Fibroblast of the conjunctiva (primary cell): ENCODE measurements around the gene CEACAM1.
"Not testable (repeated sequence)": the region's sequence is repeated elsewhere in the genome, so short reads cannot be mapped to it uniquely, and the experiment has no call there.

Experiments used
- DNase-seq: peaks from one replicate; pipeline ENCODE4 v3.0.0-alpha.2; 2010; ENCODE audit warnings: low read depth

CEACAM1 gene

GRCh38 chr19:42548552-42548951 is 20.3 kb upstream of the CEACAM1 start:
- DNase-seq = no peak

GRCh38 chr19:42547929-42548328 is 19.6 kb upstream of the CEACAM1 start:
- DNase-seq = no peak

DNA sequence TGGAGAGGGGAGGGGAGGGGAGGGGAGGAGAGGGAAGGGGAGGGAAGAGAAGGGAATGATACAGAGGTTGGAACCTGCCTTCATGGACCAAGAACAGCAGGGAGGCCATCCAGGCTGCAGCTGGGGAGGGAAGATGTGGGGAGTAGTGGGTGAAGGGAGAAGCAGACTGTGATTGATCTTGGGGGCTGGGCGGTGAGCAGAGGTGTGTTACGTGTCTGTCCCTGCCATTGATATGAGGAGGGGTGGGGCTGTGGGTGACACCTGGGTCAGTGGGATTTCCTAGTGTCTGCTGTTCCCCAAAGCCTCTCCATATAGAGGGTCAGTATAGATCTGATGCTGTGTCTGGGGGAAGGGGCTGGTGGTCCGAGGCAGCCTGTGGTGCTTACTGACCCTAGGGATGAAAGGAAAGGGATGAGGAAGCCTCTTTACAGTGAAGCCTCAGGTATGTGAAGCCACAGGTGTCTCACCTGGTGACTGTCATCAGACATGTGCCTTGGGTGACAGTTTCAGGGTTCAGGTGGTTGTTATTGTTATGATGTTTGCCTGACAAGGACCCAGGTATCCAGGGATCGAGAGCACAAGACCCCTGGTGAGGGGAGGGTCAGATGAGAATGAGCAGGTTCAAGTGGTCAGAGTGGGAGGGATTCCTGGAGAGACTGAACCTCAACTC is 18.7 kb upstream of the CEACAM1 start:
- DNase-seq = no peak

DNA sequence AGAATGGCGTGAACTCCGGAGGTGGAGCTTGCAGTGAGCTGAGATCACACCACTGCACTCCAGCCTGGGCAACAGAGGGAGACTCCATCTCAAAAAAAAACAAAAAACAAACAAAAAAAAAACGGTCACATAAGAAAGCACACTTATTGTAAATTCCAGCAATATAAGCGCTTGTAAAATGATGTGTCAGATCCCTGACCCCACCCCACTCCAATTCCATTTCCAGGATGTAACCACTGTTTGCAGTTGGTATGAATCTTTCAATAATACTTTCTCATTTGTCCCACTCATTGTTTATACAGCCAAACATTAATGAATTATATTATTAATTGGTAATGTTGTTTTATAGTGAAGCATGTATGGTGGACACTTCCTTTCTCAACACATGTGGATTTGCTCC is 15.9 kb upstream of the CEACAM1 start:
- DNase-seq = no peak

DNA sequence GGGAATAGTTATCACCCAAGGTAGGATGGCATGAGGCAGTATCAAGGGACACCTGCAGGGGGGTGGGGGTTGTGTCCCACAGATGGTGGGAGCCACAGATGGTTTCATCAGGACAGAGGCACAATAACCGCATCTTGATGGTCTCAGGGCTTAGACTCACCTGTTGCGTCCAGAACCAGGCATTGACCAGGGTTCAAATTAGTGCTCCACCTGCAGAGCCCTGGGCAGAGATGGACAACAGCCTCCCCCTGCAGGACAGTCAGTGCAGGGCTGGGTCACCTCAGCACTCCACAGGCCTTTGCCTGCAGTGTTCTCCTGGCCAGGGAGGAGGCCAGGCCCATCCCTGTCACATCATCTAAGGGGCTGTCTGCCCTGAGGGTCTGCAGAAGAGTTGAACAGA is 14.5 kb upstream of the CEACAM1 start:
- DNase-seq = no peak

GRCh38 chr19:42540071-42540553 is 11.8 kb upstream of the CEACAM1 start:
- DNase-seq = no peak

DNA sequence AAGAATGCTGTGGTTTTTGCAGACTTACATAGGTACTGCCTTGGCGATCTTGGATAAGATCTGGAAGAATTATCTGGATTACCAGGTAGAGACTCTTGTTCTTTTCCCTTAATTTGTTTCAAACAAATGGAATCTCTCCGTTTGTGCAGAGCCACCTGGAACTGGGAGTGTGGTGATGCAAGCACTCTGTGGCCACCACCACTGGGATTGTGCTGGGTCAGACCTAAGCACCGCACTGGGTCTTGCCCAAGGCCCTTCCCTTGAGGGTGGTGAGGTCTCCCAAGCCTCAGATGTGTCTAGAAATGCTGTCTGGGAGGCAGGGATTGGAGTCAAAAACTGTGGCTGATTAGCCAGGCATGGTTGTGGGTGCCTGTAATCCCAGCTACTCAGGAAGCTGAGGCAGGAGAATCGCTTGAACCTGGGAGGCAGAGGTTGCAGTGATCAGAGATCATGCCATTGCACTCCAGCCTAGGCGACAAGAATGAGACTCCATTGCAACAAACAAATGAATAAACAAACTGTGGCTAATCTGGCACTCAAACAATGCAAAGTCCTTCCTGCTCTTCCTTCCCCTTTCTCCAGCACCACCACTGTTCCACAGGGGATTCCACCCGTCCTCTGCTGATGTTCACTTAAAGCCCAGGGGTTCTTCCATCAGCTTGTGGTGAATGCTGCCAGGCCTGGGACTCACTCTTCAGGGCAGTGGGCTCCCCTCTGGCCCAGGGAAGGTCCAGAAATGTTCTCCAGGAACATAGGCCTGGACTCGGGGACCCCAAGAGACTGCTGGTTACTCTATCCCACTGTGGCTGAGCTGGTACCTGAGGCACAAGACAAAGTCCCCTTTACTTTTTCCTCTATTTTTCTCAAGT is 10.8 kb upstream of the CEACAM1 start:
- no peak for DNase-seq

- not testable (repeated sequence) for DNase-seq
Observed at GRCh38 chr19:42535276-42535675, 7.0 kb upstream of the CEACAM1 start.

GRCh38 chr19:42534391-42534790 is 6.1 kb upstream of the CEACAM1 start:
- no peak for DNase-seq

- no peak for DNase-seq
Observed at GRCh38 chr19:42532891-42533290, 4.6 kb upstream of the CEACAM1 start.

DNA sequence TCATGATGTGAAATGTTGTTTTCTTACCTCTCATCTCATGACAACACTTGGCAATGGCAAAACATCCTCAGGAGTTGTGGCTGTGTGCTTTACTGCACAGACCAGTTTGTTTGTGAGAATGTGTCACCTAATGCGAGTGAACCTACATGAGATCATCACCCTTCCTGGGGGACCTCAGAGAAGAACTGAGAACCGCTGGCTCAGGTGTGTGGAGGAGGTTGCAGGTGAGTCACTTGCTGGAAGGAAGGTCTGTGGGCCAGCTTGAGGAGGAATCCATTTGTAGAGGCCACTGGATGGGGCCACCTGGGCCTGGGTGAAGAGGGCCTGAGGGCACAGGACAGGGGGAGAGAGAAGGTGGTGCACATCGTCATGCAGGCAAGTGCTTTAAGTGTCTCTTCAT is 3.0 kb upstream of the CEACAM1 start:
- no peak for DNase-seq

DNA sequence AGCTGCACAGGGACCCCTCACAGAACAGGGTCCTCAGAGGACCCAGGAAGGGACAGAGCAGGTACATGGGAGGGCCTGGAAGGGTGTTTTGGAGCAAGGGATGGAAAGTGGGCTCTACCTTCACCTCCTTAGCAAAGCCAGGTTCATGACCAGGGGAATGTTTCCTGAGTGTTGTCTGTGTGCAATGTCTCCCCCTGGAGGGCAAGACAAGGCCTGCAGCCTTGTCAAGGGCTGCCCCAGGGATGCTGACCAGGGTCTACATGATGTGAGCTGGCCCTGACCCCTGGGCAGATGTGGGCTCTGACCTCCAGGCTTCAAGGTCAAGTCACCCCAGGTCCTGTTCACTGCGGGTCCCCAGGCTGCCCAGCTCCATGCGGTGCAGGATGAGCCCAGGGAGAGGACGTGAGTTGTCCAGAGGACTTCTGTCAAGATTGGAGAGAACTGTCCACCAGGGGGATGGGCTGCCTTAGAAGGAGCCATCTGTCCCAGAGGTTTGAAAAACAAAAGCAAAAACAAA is 1.0 kb upstream of the CEACAM1 start:
- peak; percentile 12 for DNase-seq

GRCh38 chr19:42524943-42525342 is 3.3 kb downstream of the CEACAM1 start:
- no peak for DNase-seq

GRCh38 chr19:42524250-42524649 is 4.0 kb downstream of the CEACAM1 start:
- DNase-seq = no peak

GRCh38 chr19:42522262-42522661 is 6.0 kb downstream of the CEACAM1 start:
- not testable (repeated sequence) for DNase-seq

GRCh38 chr19:42521346-42522030 is 6.8 kb downstream of the CEACAM1 start:
- no peak for DNase-seq

DNA sequence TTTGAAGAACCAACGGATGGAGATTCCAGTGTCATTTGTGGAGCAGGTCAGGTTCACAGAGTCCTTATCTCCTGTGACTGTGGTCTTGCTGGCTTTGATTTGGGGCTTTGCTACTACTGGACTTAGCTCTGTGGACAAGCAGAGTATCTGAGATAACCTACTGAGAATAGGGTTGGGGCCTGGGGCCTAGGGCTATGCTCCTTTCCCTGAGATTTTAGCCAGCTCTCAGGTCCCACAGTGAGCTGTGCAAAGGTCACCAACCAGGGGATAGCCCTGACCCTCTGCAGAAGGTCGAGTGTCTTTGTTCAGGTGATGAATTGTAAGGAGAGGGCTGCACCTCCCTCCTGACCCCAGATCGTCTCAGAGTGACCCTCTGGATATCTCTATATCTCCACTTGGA is 9.2 kb downstream of the CEACAM1 start:
- no peak for DNase-seq

DNA sequence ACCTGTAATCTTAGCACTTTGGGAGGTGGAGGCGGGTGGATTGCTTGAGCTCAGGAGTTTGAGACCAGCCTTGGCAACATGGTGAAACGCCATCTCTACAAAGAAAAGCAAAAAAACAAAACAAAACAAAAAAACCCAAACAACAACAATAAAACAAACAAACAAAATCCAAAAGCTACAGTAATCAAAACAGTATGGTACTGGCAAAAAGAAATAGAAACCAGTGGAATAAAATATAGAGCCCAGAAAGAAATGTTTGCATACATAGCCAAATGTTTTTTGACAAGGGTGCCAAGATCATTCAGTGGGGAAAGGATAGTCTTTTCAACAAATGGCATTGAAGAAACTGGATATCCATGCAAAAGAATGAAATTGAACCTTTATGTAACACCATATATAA is 11.5 kb downstream of the CEACAM1 start:
- no peak for DNase-seq

- DNase-seq = no peak
Observed at GRCh38 chr19:42515241-42515832, 12.9 kb downstream of the CEACAM1 start.

- DNase-seq = no peak
Observed at GRCh38 chr19:42514449-42514848, 13.8 kb downstream of the CEACAM1 start.

GRCh38 chr19:42512743-42513304 is 15.5 kb downstream of the CEACAM1 start:
- DNase-seq = no peak

DNA sequence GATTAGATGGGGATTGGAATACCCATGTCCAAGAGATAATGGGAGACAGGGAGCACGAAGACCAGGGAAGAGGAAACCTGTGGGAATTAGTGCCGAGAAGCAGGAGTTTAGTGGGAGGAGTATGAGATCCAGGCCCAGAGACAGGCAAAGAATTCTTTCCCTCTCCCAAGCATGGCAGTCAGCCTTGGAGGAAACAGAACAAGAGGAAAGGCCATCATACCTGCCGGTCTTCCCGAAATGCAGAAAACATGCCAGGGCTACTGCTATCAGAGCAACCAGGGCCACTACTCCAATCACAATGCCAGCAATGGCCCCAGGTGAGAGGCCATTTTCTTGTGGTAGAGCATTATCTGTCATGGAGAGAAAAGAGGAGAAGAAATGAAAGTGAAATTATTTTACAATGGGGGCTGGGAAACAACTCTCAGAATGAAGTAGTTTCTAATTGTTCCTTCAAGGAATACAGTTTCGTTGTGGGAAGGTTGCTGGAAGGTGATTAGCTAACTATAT is 16.1 kb downstream of the CEACAM1 start:
- DNase-seq = no peak
